GM12878 (cell line): ENCODE measurements around the gene ITIH5. TPM values are rescaled to one million over a fixed set of nuclear protein-coding genes. Genes with fewer than 3 reads are reported as not detected.

Experiments
- ATAC-seq: fragments of 200-7000 bp; cut with Tn5 transposase; 3 replicates; pipeline ENCODE4 v1.9.1; 2020; ENCODE audit warnings: mild to moderate bottlenecking, moderate library complexity
- BruUV-seq: library from RNA; stranded (reverse); fragments of 400-500 nt; replicated peaks from 2 replicates; lab custom pipeline; 2021; lab: Mats Ljungman, UMichigan
- CTCF ChIA-PET: fragments of 300-600 bp; sonication (Branson Sonifier 250); formaldehyde crosslinking; extraction: SDS; loops from one replicate; lab custom pipeline; 2021; ENCODE audit warnings: inconsistent platforms; lab: Yijun Ruan, JAX
- POLR2A ChIA-PET: fragments of 350-600 bp; formaldehyde crosslinking; extraction: SDS; loops from one replicate; lab custom pipeline; 2021; ENCODE audit warnings: inconsistent platforms; lab: Charles Lee
- RAD21 ChIA-PET: fragments of 300-600 bp; sonication (Branson Sonifier 250); formaldehyde crosslinking; loops from one replicate; lab custom pipeline; 2023; ENCODE audit warnings: antibody characterized with exemption; ENCODE audit not compliant: unreplicated experiment; lab: Charles Lee
- SMC1A ChIA-PET: fragments of 300-600 bp; sonication (Branson Sonifier 250); formaldehyde crosslinking; loops from one replicate; lab custom pipeline; 2023; ENCODE audit not compliant: unreplicated experiment, uncharacterized antibody; lab: Charles Lee
- DNase-seq: peaks from one replicate; pipeline ENCODE4 v3.0.0-alpha.2; 2011; ENCODE audit warnings: low read depth, low spot score
- FAIRE-seq: peaks from 3 replicates; lab custom pipeline; 2011; peaks lifted over from hg19 to GRCh38; lab: Jason Lieb, UNC
- H2AFZ ChIP-seq: 2 replicates; pipeline ENCODE4 v1.6.0; 2011; ENCODE audit warnings: low read depth, low read length, control low read depth; ENCODE audit not compliant: control insufficient read depth
- H3K27ac ChIP-seq: 2 replicates; pipeline ENCODE4 v1.5.1; 2011; ENCODE audit warnings: control low read depth; ENCODE audit not compliant: control insufficient read depth, insufficient read depth
- H3K27me3 ChIP-seq, 2 experiments: replicated peaks in 1 of 2; 2 replicates each; pipeline versions ENCODE4 v1.6.0 to v1.6.1; 2011; ENCODE audit warnings: low read length in 1 of 2; ENCODE audit not compliant: control insufficient read depth in 2 of 2, insufficient read depth in 2 of 2
- H3K36me3 ChIP-seq, 2 experiments: 2 replicates each; pipeline ENCODE4 v1.5.1; 2011; ENCODE audit warnings: low read length in 1 of 2; ENCODE audit not compliant: control insufficient read depth in 2 of 2, insufficient read depth in 2 of 2
- H3K4me1 ChIP-seq: 2 replicates; pipeline ENCODE4 v1.6.1; 2011; ENCODE audit warnings: mild to moderate bottlenecking, low read length, moderate library complexity, mixed read lengths; ENCODE audit not compliant: control insufficient read depth, insufficient read depth
- H3K4me2 ChIP-seq: 2 replicates; pipeline ENCODE4 v1.6.0; 2011; ENCODE audit warnings: control low read depth; ENCODE audit not compliant: control insufficient read depth, insufficient read depth
- H3K4me3 ChIP-seq: fragments of 200-600 bp; sonication (generic); 2 replicates; pipeline ENCODE4 v1.5.1; 2016
- H3K79me2 ChIP-seq: 2 replicates; pipeline ENCODE4 v1.6.0; 2011; ENCODE audit warnings: low read length; ENCODE audit not compliant: control insufficient read depth, insufficient read depth
- H3K9ac ChIP-seq: 2 replicates; pipeline ENCODE4 v1.8.0; 2011; ENCODE audit warnings: low read length, control low read depth, mixed read lengths; ENCODE audit not compliant: control insufficient read depth, insufficient read depth
- H3K9me3 ChIP-seq: replicated peaks from 3 replicates; pipeline ENCODE4 v1.5.1; 2011; ENCODE audit warnings: mild to moderate bottlenecking, low read length; ENCODE audit not compliant: control insufficient read depth, insufficient read depth
- H4K20me1 ChIP-seq: 2 replicates; pipeline ENCODE4 v1.6.0; 2011; ENCODE audit not compliant: control insufficient read depth, insufficient read depth
- BHLHE40 ChIP-seq, 2 experiments: fragments of 450-650 bp in 1 of 2; IDR thresholded peaks; 2 replicates each; pipeline ENCODE4 v1.6.1; 2011 to 2017; ENCODE audit warnings: low read depth in 2 of 2, borderline replicate concordance in 1 of 2, improper control_type of control experiment in 1 of 2, low read length in 1 of 2, mild to moderate bottlenecking in 1 of 2
- BMI1 ChIP-seq: fragments of 450-650 bp; IDR thresholded peaks from 2 replicates; pipeline ENCODE4 v1.6.1; 2016; ENCODE audit warnings: mild to moderate bottlenecking, moderate library complexity, borderline replicate concordance
- CUX1 ChIP-seq: IDR thresholded peaks from 2 replicates; pipeline ENCODE4 v1.6.1; 2012; ENCODE audit warnings: improper control_type of control experiment, low read depth, low read length; ENCODE audit not compliant: insufficient replicate concordance
- ETV6 ChIP-seq, 2 experiments: fragments of 450-650 bp in 1 of 2; IDR thresholded peaks in 1 of 2; conservative IDR thresholded peaks in 1 of 2; 2 replicates each; pipeline ENCODE4 v1.6.1; 2014; ENCODE audit warnings: antibody characterized with exemption in 1 of 2, borderline replicate concordance in 1 of 2, low read depth in 1 of 2, mild to moderate bottlenecking in 1 of 2, moderate library complexity in 1 of 2
- EZH2 ChIP-seq: IDR thresholded peaks from 2 replicates; pipeline ENCODE4 v1.6.1; 2012; ENCODE audit warnings: low read depth, mild to moderate bottlenecking, control low read depth, inconsistent platforms, low read length, borderline replicate concordance; ENCODE audit not compliant: control insufficient read depth
- FOXM1 ChIP-seq: IDR thresholded peaks from 2 replicates; pipeline ENCODE4 v1.6.1; 2012; ENCODE audit warnings: low read depth, mild to moderate bottlenecking, inconsistent platforms, low read length, moderate library complexity
- JUND ChIP-seq: IDR thresholded peaks from 2 replicates; pipeline ENCODE4 v1.6.1; 2012; ENCODE audit warnings: low read depth, mild to moderate bottlenecking, low read length, improper control_type of control experiment, moderate library complexity
- MTA2 ChIP-seq: fragments of 450-650 bp; IDR thresholded peaks from 2 replicates; pipeline ENCODE4 v1.6.1; 2016; ENCODE audit warnings: low read depth, mild to moderate bottlenecking, moderate library complexity
- MTA3 ChIP-seq: IDR thresholded peaks from 2 replicates; pipeline ENCODE4 v1.6.1; 2012; ENCODE audit warnings: low read length, inconsistent platforms, borderline replicate concordance
- MXI1 ChIP-seq: fragments of 150-350 bp; IDR thresholded peaks from 2 replicates; pipeline ENCODE4 v1.6.1; 2011; ENCODE audit warnings: low read depth, mild to moderate bottlenecking, inconsistent platforms, low read length, improper control_type of control experiment
- PML ChIP-seq: IDR thresholded peaks from 2 replicates; pipeline ENCODE4 v1.6.1; 2012; ENCODE audit warnings: low read length, inconsistent platforms
- RELB ChIP-seq: fragments of 450-650 bp; IDR thresholded peaks from 2 replicates; pipeline ENCODE4 v1.6.1; 2017; ENCODE audit warnings: low read depth, mild to moderate bottlenecking, moderate library complexity
- STAT1 ChIP-seq: fragments of 450-650 bp; conservative IDR thresholded peaks from 2 replicates; pipeline ENCODE4 v1.6.1; 2014; ENCODE audit warnings: antibody characterized with exemption, mild to moderate bottlenecking
- TARDBP ChIP-seq: IDR thresholded peaks from 2 replicates; pipeline ENCODE4 v1.6.1; 2016; ENCODE audit warnings: borderline replicate concordance
- TCF3 ChIP-seq: IDR thresholded peaks from 2 replicates; pipeline ENCODE4 v1.6.1; 2012; ENCODE audit warnings: low read depth, mild to moderate bottlenecking, low read length, borderline replicate concordance; ENCODE audit not compliant: insufficient read depth
- WRNIP1 ChIP-seq: IDR thresholded peaks from 2 replicates; pipeline ENCODE4 v1.6.1; 2011; ENCODE audit warnings: low read depth, low read length, improper control_type of control experiment, borderline replicate concordance
- ZNF274 ChIP-seq: IDR thresholded peaks from one replicate; pipeline ENCODE4 v1.8.0; 2011; ENCODE audit not compliant: insufficient read length, insufficient read depth
- WGBS: methylation state at CpG from one replicate; pipeline ENCODE4 v1.1.6; 2016; ENCODE audit warnings: low lambda C conversion rate; ENCODE audit not compliant: insufficient replicate concordance, insufficient coverage; ENCODE audit errors: missing lambda C conversion rate; 5-methylcytosine and 5-hydroxymethylcytosine counted together
- in situ Hi-C: fragments of 300-500 bp; cut with MboI; formaldehyde crosslinking; loops from 9 replicates; pipeline ENCODE4 v1.14.3; 2018; ENCODE audit warnings: mixed read lengths
- intact Hi-C: fragments of 100-400 bp; cut with micrococcal nuclease; formaldehyde crosslinking; loops from one replicate; pipeline ENCODE4 v1.14.2; 2022; ENCODE audit not compliant: unreplicated experiment
- polyA plus RNA-seq, 11 experiments: library from polyadenylated mRNA; depleted of rRNA in 4 of 11; unstranded in 6 of 11; stranded (reverse) in 5 of 11; fragments of >200 nt; fragmentation: Nextera tagmentation in 4 of 11; fragmentation: Illumina TruSeq in 1 of 11; extraction: Ambion mirVana in 4 of 11; extraction: Trizol in 1 of 11; gene quantifications; 1 replicate in 1 of 11; 2 replicates in 10 of 11; pipeline versions ENCODE4 v1.2.1 to v1.2.3, GENCODE V29; 2011 to 2016; ENCODE audit warnings: inconsistent platforms in 2 of 11, missing spikeins in 2 of 11, low read depth in 1 of 11
- total RNA-seq, 4 experiments: library from RNA; depleted of rRNA in 3 of 4; stranded (reverse); fragments of >200 nt in 3 of 4; fragmentation: Illumina TruSeq in 1 of 4; extraction: Trizol in 1 of 4; gene quantifications; 2 replicates each; pipeline versions ENCODE4 v1.2.1 to v1.2.3, GENCODE V29; 2013 to 2021

Gene ITIH5
- total and polyA plus RNA-seq, 10 of the 15 experiments (the other 5 are each of a cell fraction or from before 2014, with no cell fraction given), result 0.14 to 0.43 (median 0.21) TPM; not detected in 7

- Histone ChIP-seq H3K27ac (no peak overlapping the region), H3K9me3 (no peaks in the 10 kb centered on the region), H3K79me2 (no peaks in the 10 kb centered on the region), H3K4me3 (no peak overlapping the region), H3K36me3 (no peaks in the 10 kb centered on the region), H3K27me3 (peaks cover 0 to 10% of the 10 kb centered on the region in 2 experiments; a peak in 3 of 4 replicates), H4K20me1 (no peaks in the 10 kb centered on the region), H2AFZ (no peak overlapping the region), H3K4me1 (no peaks in the 10 kb centered on the region), H3K9ac (no peak overlapping the region), H3K4me2 (no peak overlapping the region)
- ATAC-seq (no peak), FAIRE-seq (no peak), DNase-seq (no peak)
- ChIA-PET POLR2A (no interaction called here), SMC1A (interaction anchor here (1.0 kb wide), 1 partner anchor 183 kb away, joined by 3 read pairs; no protein-coding TSS in a partner anchor), RAD21 (interaction anchor here (1.1 kb wide), 1 partner anchor 22 kb away, joined by 6 read pairs; no protein-coding TSS in a partner anchor), CTCF (interaction anchor here (0.9 to 2.4 kb wide), 5 partner anchors 9 to 183 kb away, joined by 3 to 11 read pairs (median 5); no protein-coding TSS in a partner anchor)
- WGBS, result 32% methylated on average over 4 of the region's 4 CpGs
- in situ Hi-C loops (no loop called here), intact Hi-C loops (no loop called here)
- BruUV-seq, result no TSS peak
- TF ChIP-seq WRNIP1 (no peak), TCF3 (no peak), FOXM1 (no peak), PML (no peak), ETV6 (conservative IDR thresholded peaks at IDR 0.05 in 1 of 2, IDR thresholded peaks at IDR 0.05 in 1 of 2; ENCODE audit: borderline replicate concordance in 1 of 2, low read depth in 1 of 2) (no peak), CUX1 (no peak), MXI1 (no peak), EZH2 (no peak), MTA3 (no peak), STAT1 (no peak), TARDBP (no peak), BHLHE40 (IDR thresholded peaks at IDR 0.05; ENCODE audit: borderline replicate concordance in 1 of 2, low read depth in 2 of 2, low read length in 1 of 2) (no peak), BMI1 (no peak), RELB (no peak), MTA2 (no peak), ZNF274 (no peak), JUND (no peak)
Observed at GRCh38 chr10:7708832-7709231, 42.1 kb upstream of the ITIH5 start.
